ENCODE data around the gene PADI4. TPM values are rescaled to one million over a fixed set of nuclear protein-coding genes. Genes with fewer than 3 reads are reported as not detected.

PADI4 gene
- polyA plus RNA-seq, 4 donors: 0.39 to 1.4 (median 0.66) TPM

DNA sequence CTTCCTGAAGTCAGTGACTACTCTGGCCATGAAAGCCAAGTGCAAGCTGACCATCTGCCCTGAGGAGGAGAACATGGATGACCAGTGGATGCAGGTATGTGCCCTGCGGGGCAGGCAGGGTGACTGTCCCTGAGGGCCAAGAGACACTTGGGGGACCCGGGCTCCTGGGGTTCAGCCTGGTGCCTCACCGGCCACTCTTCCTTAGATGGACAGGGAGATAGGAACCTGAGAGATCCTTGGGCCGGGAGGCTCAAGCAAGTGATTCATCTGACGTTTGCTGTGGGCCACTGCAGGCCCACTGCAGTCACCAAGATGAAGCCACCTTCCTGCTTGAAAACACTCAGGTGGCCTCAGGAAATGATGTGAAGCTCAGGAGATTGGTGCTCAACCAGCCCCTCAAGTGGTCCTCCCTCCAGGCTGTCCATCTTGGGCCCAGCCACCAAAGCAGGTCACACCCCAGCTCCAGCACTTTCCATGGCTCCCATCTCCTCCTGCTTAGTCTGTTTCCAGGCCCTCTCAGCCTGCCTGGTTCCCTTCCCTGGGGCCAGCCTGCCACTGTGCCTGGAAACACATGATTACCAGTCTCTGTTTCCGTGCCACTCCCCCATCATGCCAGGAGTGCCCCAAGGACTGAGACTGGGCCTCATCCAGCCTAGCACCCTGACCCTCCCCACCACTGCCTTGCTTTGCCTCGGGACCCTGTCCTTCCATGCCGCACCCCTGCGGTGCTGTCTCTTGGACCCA lies 38.2 kb downstream of the PADI4 start:
- DNase-seq (ENCODE audit: low read depth in 4 of 4, low spot score in 3 of 4): no peak

DNA sequence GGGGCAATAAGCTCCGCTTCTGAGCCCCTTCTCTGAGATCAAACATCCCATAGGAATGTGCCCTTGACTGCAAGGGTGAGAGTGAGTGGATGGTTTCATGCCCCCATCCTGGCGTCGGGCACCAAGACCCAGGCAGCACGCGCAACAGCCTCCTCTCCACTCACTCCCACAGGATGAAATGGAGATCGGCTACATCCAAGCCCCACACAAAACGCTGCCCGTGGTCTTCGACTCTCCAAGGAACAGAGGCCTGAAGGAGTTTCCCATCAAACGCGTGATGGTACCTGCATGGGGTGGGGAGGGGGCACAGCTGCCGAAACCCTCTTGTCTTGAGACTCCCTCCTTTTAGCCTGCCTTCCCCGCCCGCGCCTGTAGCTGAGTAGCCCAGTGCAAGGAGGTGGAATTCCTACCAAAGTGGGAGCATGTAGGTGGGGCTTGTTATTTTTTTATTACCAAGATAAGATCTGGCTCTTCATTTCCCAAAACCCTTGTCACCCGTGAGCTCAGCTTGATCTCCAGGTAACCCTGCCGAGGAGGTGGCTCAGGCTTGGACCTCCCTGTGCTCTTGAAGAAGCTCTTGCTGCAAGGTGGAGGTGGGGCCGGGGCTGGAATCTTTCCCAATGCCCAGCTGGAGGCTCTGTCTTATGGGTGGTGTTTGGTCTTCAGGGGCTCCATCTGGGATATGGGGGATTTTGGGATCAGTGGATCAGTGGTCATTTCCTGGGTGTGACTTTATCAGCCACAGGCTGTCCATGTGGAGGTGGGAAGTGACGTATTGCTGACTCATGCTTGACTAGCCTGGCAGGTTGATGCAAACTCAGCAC lies 40.0 kb downstream of the PADI4 start:
- DNase-seq (ENCODE audit: low read depth in 4 of 4, low spot score in 3 of 4): no peak

DNA sequence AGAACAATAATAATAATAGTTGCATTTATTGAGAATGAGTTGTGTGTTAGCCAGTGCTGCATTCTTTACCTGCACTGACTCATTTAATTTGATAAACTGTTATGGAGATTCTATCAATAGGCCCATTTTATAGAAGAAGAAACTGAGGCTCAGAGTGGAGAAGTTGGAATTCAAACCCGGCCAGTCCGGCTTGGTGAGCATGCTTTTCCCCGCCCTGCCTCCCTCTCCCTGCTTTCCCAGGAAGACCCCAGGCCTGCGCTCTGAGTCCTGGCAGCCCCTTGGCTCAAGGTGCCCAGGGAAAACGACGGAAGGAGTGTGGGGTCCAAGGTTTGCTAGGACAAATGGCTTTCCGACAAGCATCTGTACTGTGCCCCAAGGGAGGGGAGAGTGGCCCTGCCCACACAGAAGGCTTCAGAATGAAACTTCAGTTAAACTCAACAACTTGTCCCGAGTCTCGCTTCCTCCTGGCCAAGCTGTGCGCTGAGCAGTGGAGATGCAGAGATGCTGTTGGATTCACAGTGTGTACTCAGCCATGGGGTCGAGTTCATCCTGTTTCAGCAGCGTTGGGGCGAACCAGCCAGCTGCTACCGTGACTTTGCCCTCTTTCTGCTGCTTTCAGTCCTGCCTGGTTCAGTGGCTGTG lies 40.7 kb downstream of the PADI4 start:
- no peak for DNase-seq (ENCODE audit: low read depth in 4 of 4, low spot score in 3 of 4)

DNA sequence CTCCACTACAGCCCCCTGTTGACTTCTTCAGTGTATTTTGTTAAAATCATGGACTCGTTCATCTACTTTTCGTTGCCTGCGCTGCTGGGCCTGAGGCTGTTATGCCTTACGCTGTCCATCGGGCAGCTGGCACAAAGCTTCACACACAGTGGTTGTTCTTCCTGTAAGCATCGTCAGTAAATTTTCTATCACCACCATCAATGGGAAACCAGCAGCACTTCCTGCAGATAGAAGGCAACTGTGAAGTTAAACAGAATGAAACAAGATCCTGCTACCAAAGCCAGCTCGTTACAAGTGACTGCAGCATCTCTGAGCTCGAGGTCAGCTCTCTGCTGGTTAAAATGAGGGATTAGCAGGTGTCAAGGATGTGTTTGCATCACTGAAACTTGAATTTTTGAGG lies 42.1 kb downstream of the PADI4 start:
- DNase-seq (ENCODE audit: low read depth in 4 of 4, low spot score in 3 of 4): no peak

DNA sequence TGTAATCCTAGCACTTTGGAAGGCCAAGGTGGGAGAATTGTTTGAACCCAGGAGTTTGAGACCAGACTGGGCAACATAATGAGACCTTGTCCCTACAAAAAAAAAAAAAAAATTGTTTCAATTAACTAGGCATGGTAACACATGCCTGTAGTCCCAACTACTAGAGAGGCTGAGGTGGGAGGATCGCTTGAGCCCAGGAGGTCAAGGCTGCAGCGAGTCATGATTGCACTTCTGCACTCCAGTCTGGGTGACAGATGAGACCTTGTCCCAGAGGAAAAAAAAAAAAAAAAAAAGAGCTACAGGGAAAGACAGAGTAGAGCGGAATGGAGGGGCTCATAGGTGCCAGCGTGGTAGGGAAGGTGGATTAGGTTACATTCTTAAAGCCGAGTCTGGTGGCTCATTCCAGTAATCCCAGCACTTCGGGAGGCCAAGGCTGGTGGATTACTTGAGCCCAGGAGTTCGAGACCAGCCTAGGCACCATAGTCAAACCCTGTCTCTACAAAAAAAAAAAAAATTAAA lies 43.0 kb downstream of the PADI4 start:
- no peak for DNase-seq (ENCODE audit: low read depth in 4 of 4, low spot score in 3 of 4)

DNA sequence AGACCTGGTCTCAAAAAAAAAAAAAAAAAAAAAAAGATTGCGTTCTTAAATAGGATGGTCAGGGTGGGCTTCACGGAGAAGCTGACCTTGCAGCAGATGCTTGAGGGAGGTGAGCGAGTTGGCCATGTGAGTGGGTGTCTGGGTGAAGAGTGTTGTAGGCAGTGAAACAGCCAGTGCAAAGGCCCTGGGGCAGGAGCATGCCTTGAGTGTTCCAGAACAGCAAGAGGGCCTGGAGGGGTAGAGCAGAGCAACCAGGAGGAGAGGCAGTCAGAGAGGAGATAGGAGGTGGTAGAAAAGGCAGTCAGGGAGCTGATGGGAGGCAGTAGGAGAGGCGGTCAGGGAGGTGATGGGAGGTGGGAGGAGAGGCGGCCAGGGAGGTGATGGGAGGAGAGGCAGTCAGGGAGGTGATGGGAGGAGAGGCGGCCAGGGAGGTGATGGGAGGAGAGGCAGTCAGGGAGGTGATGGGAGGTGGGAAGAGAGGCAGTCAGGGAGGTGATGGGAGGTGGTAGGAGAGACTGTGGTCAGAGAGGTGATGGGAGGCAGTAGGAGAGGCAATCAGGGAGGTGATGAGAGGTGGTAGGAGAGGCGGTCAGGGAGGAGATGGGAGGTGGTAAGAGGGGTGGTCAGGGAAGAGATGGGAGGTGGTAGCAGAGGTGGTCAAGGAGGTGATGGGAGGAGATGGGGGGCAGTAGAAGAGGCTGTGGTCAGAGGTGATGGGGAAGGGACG lies 43.8 kb downstream of the PADI4 start:
- DNase-seq (ENCODE audit: low read depth in 4 of 4, low spot score in 3 of 4): no peak

DNA sequence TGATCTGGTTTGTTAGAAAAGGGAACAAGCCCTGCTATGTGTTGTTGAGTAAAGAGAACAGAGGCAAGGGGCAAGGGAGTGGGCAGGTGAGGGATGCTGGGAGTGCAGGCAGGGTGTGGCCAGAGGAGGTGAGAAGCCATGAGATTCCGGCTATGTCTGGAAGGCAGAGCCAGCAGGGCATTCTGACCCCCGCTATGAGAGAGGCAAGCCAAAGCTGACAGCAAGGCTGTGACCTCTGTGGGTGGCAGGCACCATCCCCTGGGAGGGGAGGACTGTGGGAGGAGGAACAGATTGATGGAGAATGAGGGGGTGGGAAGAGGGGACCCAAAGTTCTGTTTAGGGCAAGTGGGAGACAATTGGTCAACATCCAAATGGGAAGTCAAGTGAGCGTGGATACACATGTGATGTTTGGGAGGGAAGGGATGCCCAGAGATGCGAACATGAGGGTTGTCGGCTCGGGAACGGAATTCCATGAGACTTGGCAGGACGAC lies 44.5 kb downstream of the PADI4 start:
- DNase-seq (ENCODE audit: low read depth in 4 of 4, low spot score in 3 of 4): no peak

DNA sequence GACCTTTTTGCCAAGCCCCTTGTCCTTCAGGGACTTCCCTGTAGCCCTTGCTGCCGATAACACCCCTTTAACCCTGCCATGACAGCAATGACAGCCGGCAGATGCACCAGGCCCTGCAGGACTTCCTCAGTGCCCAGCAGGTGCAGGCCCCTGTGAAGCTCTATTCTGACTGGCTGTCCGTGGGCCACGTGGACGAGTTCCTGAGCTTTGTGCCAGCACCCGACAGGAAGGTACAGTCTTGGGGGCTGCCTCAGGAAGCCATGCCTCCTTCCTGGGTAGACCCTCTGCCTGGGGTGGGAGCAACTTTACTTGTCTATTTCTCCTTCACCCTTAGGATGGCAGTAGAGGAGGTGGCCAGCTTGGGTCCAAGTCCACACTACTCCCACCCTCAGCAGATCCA lies 47.9 kb downstream of the PADI4 start:
- DNase-seq (ENCODE audit: low read depth in 4 of 4, low spot score in 3 of 4): no peak

DNA sequence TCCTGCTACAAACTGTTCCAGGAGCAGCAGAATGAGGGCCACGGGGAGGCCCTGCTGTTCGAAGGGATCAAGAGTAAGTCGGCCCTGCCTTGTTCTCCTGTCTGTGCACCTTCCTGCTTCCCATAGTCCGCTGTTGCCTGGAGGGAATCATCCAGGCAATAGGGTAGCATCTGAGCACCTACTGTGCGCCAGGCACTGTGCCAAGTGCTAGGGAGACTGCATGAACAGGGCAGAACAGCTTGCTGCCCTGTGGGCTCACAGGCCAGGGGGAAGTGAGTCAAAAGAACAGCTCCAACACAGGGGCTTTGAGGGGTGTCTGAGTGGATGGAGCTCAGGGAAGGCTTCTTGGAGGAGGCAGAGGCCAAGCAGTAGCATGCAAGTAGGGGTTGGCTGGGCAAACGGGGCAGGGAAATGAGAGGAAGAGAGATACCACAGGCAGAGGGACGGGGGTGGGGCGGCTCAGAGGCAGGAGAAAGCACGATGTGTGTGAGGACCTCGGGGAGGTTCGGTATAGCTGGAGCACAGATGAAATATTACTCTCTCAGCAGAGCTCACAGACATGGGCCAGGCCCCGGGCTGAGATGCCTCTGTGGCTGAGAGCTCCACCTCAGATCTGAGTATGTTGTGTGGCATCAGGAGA lies 48.5 kb downstream of the PADI4 start:
- no peak for DNase-seq (ENCODE audit: low read depth in 4 of 4, low spot score in 3 of 4)

DNA sequence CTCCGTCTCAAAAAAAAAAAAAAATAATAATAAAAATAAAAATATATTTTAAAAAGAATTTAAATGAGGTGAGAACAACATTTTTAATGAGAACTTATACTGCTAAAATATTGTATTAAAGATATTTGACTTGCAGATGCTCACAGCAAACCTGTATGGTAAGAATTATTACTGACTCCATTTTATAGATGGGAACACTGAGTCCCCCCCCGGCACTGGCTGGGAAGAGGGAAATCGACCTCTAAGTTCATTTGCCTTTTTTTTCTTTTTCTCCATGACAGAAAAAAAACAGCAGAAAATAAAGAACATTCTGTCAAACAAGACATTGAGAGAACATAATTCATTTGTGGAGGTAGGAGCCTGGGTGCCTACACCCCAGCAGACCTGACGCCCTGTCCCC lies 50.6 kb downstream of the PADI4 start:
- no peak for DNase-seq (ENCODE audit: low read depth in 4 of 4, low spot score in 3 of 4)

DNA sequence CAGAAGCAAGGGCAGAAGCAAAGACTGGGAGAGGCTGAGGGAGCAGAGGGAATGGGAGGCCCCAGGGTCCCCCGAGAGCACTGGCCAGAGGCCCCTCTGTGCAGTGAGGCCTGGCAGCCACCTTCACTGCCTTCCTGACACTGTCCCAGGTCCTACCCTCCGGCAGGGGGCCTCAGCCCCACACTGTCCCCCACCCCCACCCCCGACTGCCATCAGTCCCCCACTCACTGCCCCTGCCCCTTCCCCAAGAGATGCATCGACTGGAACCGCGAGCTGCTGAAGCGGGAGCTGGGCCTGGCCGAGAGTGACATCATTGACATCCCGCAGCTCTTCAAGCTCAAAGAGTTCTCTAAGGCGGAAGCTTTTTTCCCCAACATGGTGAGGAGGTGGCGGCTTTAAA lies 51.0 kb downstream of the PADI4 start:
- DNase-seq (ENCODE audit: low read depth in 4 of 4, low spot score in 3 of 4): no peak

DNA sequence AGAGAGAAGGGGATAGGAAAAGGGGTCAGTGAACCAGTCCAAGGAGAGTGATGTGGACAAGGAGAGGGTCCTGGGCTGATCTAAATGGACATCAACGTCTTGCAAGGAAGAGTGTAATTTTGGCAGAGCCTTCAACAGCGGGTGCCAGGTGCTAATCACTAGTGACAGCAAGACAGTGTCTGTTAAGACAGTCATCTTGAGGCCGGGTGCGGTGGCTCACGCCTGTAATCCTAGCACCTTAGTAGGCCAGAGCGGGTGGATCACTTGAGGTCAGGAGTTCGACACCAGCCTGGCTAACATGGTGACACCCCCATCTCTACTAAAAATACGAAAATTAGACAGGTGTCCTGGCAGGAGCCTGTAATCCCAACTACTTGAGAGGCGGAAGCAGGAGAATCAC lies 51.8 kb downstream of the PADI4 start:
- no peak for DNase-seq (ENCODE audit: low read depth in 4 of 4, low spot score in 3 of 4)

DNA sequence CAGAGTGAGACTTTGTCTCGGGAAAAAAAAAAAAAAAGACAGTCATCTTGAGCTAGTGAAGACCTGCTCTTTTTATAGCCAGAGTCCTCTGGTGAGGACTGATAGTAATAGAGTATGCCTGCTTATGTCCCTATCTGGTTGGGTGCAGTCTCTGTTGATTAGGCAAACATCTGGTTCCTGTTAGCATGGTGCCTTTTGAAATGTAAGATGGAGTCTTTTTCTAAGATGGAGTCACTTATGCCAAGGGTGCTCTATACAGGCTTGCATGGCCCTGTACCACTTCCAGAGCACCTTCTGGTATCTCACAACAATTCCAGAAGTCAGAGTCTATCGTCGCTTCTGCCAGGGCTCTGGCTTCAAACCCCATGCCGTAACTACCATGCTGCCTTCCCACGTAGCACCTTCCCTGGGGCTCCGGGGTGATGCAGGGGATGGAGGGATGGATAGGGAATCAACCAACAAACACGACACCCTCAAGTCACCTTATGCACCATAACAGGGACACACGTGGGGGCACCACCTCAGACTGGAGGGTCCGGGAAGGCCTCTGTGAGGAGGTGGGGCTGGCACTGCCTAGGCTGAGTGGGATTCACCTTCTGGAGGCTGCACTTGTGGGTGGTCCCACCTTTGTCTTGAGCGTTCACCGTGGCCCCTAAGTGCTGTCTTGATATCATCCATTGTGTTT lies 52.4 kb downstream of the PADI4 start:
- no peak for DNase-seq (ENCODE audit: low read depth in 4 of 4, low spot score in 3 of 4)

DNA sequence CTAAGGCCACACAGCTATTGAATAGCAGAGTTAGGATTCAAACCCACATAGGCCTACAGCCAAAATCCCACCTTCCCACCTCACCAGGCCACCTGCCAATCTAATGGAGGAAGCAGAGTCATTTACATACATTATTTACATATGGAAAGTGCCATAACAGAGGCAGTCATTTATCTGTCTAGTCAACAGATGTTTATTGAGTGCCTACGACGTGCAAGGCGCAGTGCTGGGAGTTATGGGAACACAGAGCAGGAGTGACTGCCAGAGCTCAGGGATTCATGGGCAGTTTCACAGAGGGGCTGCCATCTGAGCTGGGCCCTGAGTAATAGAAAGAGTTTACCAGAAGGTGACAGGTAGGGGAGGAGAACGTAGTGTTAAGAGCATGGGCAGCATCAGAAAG lies 53.7 kb downstream of the PADI4 start:
- DNase-seq (ENCODE audit: low read depth in 4 of 4, low spot score in 3 of 4): no peak

DNA sequence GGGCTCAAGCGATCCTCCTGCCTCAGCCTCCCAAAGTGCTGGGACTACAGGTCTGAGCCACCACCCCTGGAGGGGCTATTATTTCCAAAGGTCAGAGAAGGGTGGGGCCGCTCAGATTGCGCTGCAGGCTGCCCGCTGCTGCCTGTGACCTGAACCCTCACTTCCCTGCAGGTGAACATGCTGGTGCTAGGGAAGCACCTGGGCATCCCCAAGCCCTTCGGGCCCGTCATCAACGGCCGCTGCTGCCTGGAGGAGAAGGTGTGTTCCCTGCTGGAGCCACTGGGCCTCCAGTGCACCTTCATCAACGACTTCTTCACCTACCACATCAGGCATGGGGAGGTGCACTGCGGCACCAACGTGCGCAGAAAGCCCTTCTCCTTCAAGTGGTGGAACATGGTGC lies 55.4 kb downstream of the PADI4 start:
- DNase-seq (ENCODE audit: low read depth in 4 of 4, low spot score in 3 of 4): no peak

DNA sequence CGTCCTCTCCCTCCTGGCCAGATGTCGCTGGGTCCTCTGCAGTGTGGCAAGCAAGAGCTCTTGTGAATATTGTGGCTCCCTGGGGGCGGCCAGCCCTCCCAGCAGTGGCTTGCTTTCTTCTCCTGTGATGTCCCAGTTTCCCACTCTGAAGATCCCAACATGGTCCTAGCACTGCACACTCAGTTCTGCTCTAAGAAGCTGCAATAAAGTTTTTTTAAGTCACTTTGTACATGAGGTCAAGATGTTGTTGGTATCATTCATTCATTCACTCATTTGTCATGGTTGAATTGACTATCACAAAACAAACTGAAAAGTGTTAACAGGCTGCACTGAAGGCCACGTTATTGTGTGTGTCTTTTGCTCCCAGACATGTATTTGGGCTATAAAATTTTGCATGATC lies 55.8 kb downstream of the PADI4 start:
- DNase-seq (ENCODE audit: low read depth in 4 of 4, low spot score in 3 of 4): no peak

DNA sequence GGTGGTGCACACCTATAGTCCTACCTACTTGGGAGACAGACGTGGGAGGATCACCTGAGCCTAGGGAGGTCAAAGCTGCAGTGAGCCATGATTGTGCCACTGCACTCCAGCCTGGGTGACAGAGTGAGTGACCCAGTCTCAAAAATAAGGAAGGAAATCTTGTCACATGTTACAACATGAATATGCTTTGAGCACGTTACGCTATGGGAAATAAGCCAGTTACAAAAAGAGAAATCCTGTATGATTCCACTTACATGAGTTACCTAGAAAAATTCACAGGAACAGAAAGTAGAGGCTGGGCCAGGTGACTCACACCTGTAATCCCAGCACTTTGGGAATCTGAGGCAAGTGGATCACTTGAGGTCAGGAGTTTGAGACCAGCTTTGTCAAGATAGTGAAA lies 57.3 kb downstream of the PADI4 start:
- no peak for DNase-seq (ENCODE audit: low read depth in 4 of 4, low spot score in 3 of 4)

DNA sequence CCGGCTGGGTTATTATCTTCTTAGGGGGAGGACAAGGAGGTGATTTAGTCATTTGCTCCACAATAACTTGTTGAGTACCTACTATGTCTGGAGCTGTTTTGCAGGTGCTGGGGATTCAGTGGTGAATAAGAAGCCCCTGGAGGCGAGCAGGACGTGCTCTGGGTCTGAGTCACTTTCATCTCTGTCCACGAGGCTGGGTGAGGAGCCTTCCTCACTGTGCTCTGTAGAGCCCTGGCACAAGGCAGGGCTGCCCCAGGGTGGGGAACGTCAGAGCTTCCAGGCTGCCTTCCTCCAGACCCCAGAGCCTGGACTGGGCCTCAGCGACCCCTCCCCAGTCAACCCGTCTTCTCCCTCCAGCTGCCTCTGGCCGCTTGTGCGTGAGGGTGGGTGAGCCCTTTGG lies 61.5 kb downstream of the PADI4 start:
- no peak for DNase-seq (ENCODE audit: low read depth in 4 of 4, low spot score in 3 of 4)

DNA sequence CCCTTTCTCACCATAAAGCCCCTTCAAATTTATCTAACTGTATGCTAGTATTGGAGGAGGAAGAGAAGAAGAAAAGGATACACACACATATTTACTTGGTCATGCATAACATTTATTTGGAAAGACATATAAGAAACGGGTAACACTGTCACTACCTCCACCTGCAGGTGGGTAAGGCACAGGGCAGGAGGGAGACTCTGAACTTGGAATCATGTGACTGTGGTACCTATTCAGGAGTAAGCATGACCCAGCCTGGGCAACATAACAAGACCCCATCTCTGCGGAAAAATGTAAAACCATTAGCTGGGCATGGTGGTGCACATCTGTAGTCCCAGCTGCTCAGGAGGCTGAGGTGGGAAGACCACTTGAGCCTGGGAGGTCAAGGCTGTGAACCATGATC lies 62.6 kb downstream of the PADI4 start:
- no peak for DNase-seq (ENCODE audit: low read depth in 4 of 4, low spot score in 3 of 4)

DNA sequence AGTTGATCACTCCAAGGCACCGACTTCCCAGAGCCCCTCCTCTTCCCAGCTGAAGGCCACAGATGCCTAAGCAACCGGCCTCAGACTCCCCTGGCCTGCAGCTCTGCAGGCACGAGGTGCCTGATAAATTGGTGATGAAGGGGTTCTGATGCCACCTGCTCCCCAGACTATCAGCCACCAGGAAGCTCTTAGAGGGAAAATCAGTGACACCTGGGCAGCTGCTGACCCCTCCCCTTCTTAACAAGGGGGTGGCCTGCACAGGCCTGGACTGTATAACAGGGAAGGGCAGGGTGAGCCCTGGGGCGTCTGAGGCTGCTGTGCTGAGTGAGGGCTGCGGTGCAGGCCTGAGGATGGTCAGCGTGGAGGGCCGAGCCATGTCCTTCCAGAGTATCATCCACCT lies 63.9 kb downstream of the PADI4 start, which contains the start of gene PADI6:
PADI6 (plus strand) TSS at position 301 of the 400 bp plus-strand sequence; CDS start at position 351, 50 bp downstream.
- DNase-seq (ENCODE audit: low read depth in 4 of 4, low spot score in 3 of 4): no peak
